ENCODE results near the gene FAM117A. TPM values are rescaled to one million over a fixed set of nuclear protein-coding genes. Genes with fewer than 3 reads are reported as not detected.

FAM117A gene
- total and polyA plus RNA-seq, 10 of the 15 experiments (the other 5 are each of a cell fraction or from before 2014, with no cell fraction given) = 2.1 to 29.6 (median 20.0) TPM

- TF ChIP-seq, protein P1, sequence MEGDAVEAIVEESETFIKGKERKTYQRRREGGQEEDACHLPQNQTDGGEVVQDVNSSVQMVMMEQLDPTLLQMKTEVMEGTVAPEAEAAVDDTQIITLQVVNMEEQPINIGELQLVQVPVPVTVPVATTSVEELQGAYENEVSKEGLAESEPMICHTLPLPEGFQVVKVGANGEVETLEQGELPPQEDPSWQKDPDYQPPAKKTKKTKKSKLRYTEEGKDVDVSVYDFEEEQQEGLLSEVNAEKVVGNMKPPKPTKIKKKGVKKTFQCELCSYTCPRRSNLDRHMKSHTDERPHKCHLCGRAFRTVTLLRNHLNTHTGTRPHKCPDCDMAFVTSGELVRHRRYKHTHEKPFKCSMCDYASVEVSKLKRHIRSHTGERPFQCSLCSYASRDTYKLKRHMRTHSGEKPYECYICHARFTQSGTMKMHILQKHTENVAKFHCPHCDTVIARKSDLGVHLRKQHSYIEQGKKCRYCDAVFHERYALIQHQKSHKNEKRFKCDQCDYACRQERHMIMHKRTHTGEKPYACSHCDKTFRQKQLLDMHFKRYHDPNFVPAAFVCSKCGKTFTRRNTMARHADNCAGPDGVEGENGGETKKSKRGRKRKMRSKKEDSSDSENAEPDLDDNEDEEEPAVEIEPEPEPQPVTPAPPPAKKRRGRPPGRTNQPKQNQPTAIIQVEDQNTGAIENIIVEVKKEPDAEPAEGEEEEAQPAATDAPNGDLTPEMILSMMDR (IDR thresholded peaks at IDR 0.05 in 2 of 3, conservative IDR thresholded peaks at IDR 0.05 in 1 of 3; ENCODE audit: control insufficient read depth in 2 of 3, extremely low read depth in 1 of 3, insufficient read depth in 1 of 3, low read depth in 3 of 3, low read length in 3 of 3) = no peak
- no peak for TF ChIP-seq BMI1 (IDR thresholded peaks at IDR 0.05; ENCODE audit: borderline replicate concordance)
- TF ChIP-seq, protein P2, sequence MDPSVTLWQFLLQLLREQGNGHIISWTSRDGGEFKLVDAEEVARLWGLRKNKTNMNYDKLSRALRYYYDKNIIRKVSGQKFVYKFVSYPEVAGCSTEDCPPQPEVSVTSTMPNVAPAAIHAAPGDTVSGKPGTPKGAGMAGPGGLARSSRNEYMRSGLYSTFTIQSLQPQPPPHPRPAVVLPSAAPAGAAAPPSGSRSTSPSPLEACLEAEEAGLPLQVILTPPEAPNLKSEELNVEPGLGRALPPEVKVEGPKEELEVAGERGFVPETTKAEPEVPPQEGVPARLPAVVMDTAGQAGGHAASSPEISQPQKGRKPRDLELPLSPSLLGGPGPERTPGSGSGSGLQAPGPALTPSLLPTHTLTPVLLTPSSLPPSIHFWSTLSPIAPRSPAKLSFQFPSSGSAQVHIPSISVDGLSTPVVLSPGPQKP (IDR thresholded peaks at IDR 0.05; ENCODE audit: low read depth, low read length) = no peak
- no peak for TF ChIP-seq SREBF2 (IDR thresholded peaks at IDR 0.05; ENCODE audit: low read length)
Observed at GRCh38 chr17:49741009-49741691, 22.8 kb downstream of the FAM117A start (continued).

GRCh38 chr17:49739641-49740271, 24.2 kb downstream of the FAM117A start:
- Histone ChIP-seq H3K9ac (ENCODE audit: control insufficient read depth, insufficient read depth, low read length) (peak overlapping the region; percentile 10; the same call in 1 of the 2 replicates), H2AFZ (ENCODE audit: control insufficient read depth, low read depth, low read length) (peak overlapping the region; percentile 27; the same call in 1 of the 2 replicates), H3K9me3 (replicated peaks; ENCODE audit: control insufficient read depth, insufficient read depth, low read length) (no peaks in the 10 kb centered on the region), H3K4me3 (peak overlapping the region; percentile 31; the same call in 1 of the 2 replicates), H3K4me2 (ENCODE audit: control insufficient read depth, insufficient read depth) (peak overlapping the region; percentile 90), H3K4me1 (ENCODE audit: control insufficient read depth, insufficient read depth, low read length) (peaks cover 44% of the 10 kb centered on the region), H4K20me1 (ENCODE audit: control insufficient read depth, insufficient read depth) (no peaks in the 10 kb centered on the region), H3K36me3 (ENCODE audit: control insufficient read depth in 2 of 2, insufficient read depth in 2 of 2, low read length in 1 of 2) (no peaks in the 10 kb centered on the region; a peak in 2 of 4 replicates), H3K27me3 (replicated peaks in 1 of 2; ENCODE audit: control insufficient read depth in 2 of 2, insufficient read depth in 2 of 2, low read length in 1 of 2) (no peaks in the 10 kb centered on the region), H3K79me2 (ENCODE audit: control insufficient read depth, insufficient read depth, low read length) (peaks cover 21% of the 10 kb centered on the region), H3K27ac (ENCODE audit: control insufficient read depth, insufficient read depth) (peak overlapping the region; percentile 79)
- in situ Hi-C loops (cut with MboI) (no loop called here), intact Hi-C loops (cut with micrococcal nuclease; ENCODE audit: unreplicated experiment) (loop anchor here (2.0 kb wide), 1 partner anchor 31 kb away; no protein-coding TSS in a partner anchor)
- SMC1A ChIA-PET (ENCODE audit: uncharacterized antibody, unreplicated experiment) = interaction anchor here (0.8 to 6.0 kb wide), 4 partner anchors 9 to 31 kb away, joined by 3 to 86 read pairs (median 31); partner anchors contain the start of genes FAM117A and SLC35B1
- BruUV-seq (replicated peaks) = TSS peak; percentile 69
- peak; percentile 77 for ATAC-seq
- WGBS (ENCODE audit: insufficient coverage, insufficient replicate concordance, low lambda C conversion rate, missing lambda C conversion rate) = 18% methylated on average over 7 of the region's 7 CpGs
- POLR2A ChIA-PET = interaction anchor here (0.7 to 5.4 kb wide), 5 partner anchors 7 to 1175 kb away, joined by 3 to 32 read pairs (median 5); partner anchors contain the start of gene FAM117A
- FAIRE-seq = peak; percentile 69
- CTCF ChIA-PET = interaction anchor here (0.9 to 7.1 kb wide), 5 partner anchors 10 to 170 kb away, joined by 3 to 46 read pairs (median 4); partner anchors contain the start of genes FAM117A and SLC35B1
- no peak for DNase-seq (ENCODE audit: low read depth, low spot score)
- RAD21 ChIA-PET (ENCODE audit: unreplicated experiment) = interaction anchor here (0.7 to 3.6 kb wide), 3 partner anchors 9 to 44 kb away, joined by 3 to 14 read pairs (median 4); no protein-coding TSS in a partner anchor
- TF ChIP-seq ATF7 (IDR thresholded peaks at IDR 0.05; ENCODE audit: low read depth) (peak; percentile 26; the same call in 1 of the 2 replicates), BACH1 (IDR thresholded peaks at IDR 0.05; ENCODE audit: borderline replicate concordance) (peak; percentile 46; the same call in 1 of the 2 replicates), MYB (IDR thresholded peaks at IDR 0.05; ENCODE audit: borderline replicate concordance, low read depth, low read length) (0 out of 2 replicates have a peak, but pooled peaks have one; percentile 57), YBX1 (IDR thresholded peaks at IDR 0.05) (no peak), POU2F2 (IDR thresholded peaks at IDR 0.05; ENCODE audit: borderline replicate concordance, low read depth, low read length) (no peak), IKZF2 (IDR thresholded peaks at IDR 0.05) (peak in 1 of 2 experiments; percentile 38; a peak in 1 of 4 replicates), NFIC (IDR thresholded peaks at IDR 0.05; ENCODE audit: low read depth, low read length) (no peak), IKZF1 (conservative IDR thresholded peaks at IDR 0.05) (peak; percentile 30; the same call in 1 of the 2 replicates), NBN (IDR thresholded peaks at IDR 0.05) (no peak; the same call in 1 of the 2 replicates), ZSCAN29 (IDR thresholded peaks at IDR 0.05) (no peak), MTA2 (IDR thresholded peaks at IDR 0.05; ENCODE audit: low read depth) (peak; percentile 47; the same call in 1 of the 2 replicates), TAF1 (IDR thresholded peaks at IDR 0.05; ENCODE audit: borderline replicate concordance, low read depth, low read length) (peak; percentile 35; the same call in 1 of the 2 replicates), TCF12 (IDR thresholded peaks at IDR 0.05; ENCODE audit: low read depth, low read length) (peak; percentile 53; the same call in 1 of the 2 replicates), MEF2A (IDR thresholded peaks at IDR 0.05; ENCODE audit: insufficient read depth, low read depth, low read length) (no peak), MAX (IDR thresholded peaks at IDR 0.05; ENCODE audit: low read depth, low read length) (peak; percentile 47; the same call in 1 of the 2 replicates)

Measured in GM12878 (cell line).